Spinal cord (tissue), 10 donors: Measurements from ENCODE around the gene FLNC. TPM values are rescaled to one million over a fixed set of nuclear protein-coding genes. Genes with fewer than 3 reads are reported as not detected.

Experiments used
- DNase-seq, 6 donors: peaks; one replicate each; pipeline versions ENCODE4 v3.0.0 to v3.0.0-alpha.2; 2013 to 2015; ENCODE audit warnings: low spot score in 6 of 6, low read depth in 4 of 6
- H3K27ac ChIP-seq: one replicate; pipeline ENCODE4 v1.5.1; 2013; ENCODE audit warnings: low read depth, low read length, control low read depth
- H3K27me3 ChIP-seq: one replicate; pipeline ENCODE4 v1.6.1; 2013; ENCODE audit warnings: low read length; ENCODE audit not compliant: control insufficient read depth, insufficient read depth
- H3K36me3 ChIP-seq: one replicate; pipeline ENCODE4 v1.6.1; 2013; ENCODE audit warnings: low read length; ENCODE audit not compliant: control insufficient read depth, insufficient read depth
- H3K4me1 ChIP-seq: one replicate; pipeline ENCODE4 v1.6.1; 2013; ENCODE audit warnings: low read length; ENCODE audit not compliant: control insufficient read depth, insufficient read depth
- H3K4me3 ChIP-seq: one replicate; pipeline ENCODE4 v1.5.1; 2013; ENCODE audit warnings: low read depth, low read length, control low read depth
- H3K9me3 ChIP-seq: one replicate; pipeline ENCODE4 v1.6.1; 2013; ENCODE audit warnings: low read length; ENCODE audit not compliant: control insufficient read depth, insufficient read depth
- WGBS: methylation state at CpG from one replicate; pipeline ENCODE4 v1.1.5; 2013; ENCODE audit warnings: missing lambda C conversion rate; ENCODE audit not compliant: insufficient coverage; 5-methylcytosine and 5-hydroxymethylcytosine counted together
- polyA plus RNA-seq, 2 donors: library from polyadenylated mRNA; unstranded; fragments of 120-200 nt; gene quantifications; one replicate each; pipeline ENCODE4 v1.2.1, GENCODE V29; 2013; ENCODE audit not compliant: insufficient read length in 2 of 2
- total RNA-seq, 2 donors: library from RNA; depleted of rRNA in 1 of 2; stranded (reverse); fragments of 120-200 nt in 1 of 2; fragments of >200 nt in 1 of 2; gene quantifications; one replicate each; pipeline versions ENCODE4 v1.2.3 to v1.2.4, GENCODE V29; 2013 to 2014
- donor health status: healthy.

The FLNC gene
- total and polyA plus RNA-seq, 4 donors, result 77.8 to 187 (median 139) TPM

- H3K9me3 ChIP-seq, result no peaks in the 10 kb centered on the region
- no peak overlapping the region for H3K4me3 ChIP-seq
- peaks cover 97% of the 10 kb centered on the region for H3K36me3 ChIP-seq
- H3K27ac ChIP-seq, result no peak overlapping the region
- DNase-seq, result no peak
- H3K4me1 ChIP-seq, result no peaks in the 10 kb centered on the region
- no peaks in the 10 kb centered on the region for H3K27me3 ChIP-seq
- 92% methylated on average over 27 of the region's 31 CpGs for WGBS
These were observed 18.3 kb downstream of the FLNC start for GRCh38 chr7:128848289-128849155.

- 98% methylated on average over 8 of the region's 16 CpGs for WGBS
- Histone ChIP-seq H3K9me3 (no peaks in the 10 kb centered on the region), H3K4me3 (no peak overlapping the region), H3K36me3 (peaks cover 97% of the 10 kb centered on the region), H3K4me1 (no peaks in the 10 kb centered on the region), H3K27ac (no peak overlapping the region), H3K27me3 (no peaks in the 10 kb centered on the region)
- DNase-seq, result no peak
These were observed 18.9 kb downstream of the FLNC start for GRCh38 chr7:128849156-128849515.

- H3K27me3 ChIP-seq, result no peaks in the 10 kb centered on the region
- no peak overlapping the region for H3K4me3 ChIP-seq
- WGBS, result 88% methylated on average over 18 of the region's 18 CpGs
- H3K4me1 ChIP-seq, result no peaks in the 10 kb centered on the region
- H3K36me3 ChIP-seq, result peaks cover 97% of the 10 kb centered on the region
- DNase-seq, result no peak
- H3K9me3 ChIP-seq, result no peaks in the 10 kb centered on the region
- no peak overlapping the region for H3K27ac ChIP-seq
These were observed 19.7 kb downstream of the FLNC start for GRCh38 chr7:128849804-128850490.

DNA sequence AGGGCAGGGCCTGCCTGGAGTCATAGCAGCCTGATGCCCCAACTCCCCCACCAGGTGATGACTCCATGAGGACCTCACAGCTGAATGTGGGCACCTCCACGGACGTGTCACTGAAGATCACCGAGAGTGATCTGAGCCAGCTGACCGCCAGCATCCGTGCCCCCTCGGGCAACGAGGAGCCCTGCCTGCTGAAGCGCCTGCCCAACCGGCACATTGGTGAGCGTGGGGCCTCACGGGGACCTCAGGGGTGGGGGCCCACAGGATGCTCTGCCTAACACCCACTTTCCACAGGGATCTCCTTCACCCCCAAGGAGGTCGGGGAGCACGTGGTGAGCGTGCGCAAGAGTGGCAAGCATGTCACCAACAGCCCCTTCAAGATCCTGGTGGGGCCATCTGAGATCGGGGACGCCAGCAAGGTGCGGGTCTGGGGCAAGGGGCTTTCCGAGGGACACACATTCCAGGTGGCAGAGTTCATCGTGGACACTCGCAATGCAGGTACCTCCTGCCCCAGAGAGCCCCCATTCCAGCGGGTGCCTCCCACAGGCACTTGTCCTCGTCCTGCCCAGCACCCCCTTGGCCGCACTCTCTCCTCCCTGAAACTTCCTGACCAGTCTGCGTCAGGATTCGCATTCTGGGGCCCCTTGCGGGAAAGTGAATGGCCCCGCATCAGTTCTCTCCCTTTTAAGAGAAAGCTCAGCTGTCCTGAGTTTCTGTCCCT, 22.5 kb downstream of the FLNC start:
- Histone ChIP-seq H3K4me3 (no peak overlapping the region), H3K27ac (no peak overlapping the region), H3K4me1 (no peaks in the 10 kb centered on the region), H3K9me3 (no peaks in the 10 kb centered on the region), H3K27me3 (no peaks in the 10 kb centered on the region), H3K36me3 (peaks cover 96% of the 10 kb centered on the region)
- DNase-seq, result no peak
- 87% methylated on average over 28 of the region's 28 CpGs for WGBS

- H3K27me3 ChIP-seq, result no peaks in the 10 kb centered on the region
- DNase-seq, result no peak
- H3K27ac ChIP-seq, result no peak overlapping the region
- H3K9me3 ChIP-seq, result no peaks in the 10 kb centered on the region
- no peaks in the 10 kb centered on the region for H3K4me1 ChIP-seq
- H3K4me3 ChIP-seq, result no peak overlapping the region
- peaks cover 94% of the 10 kb centered on the region for H3K36me3 ChIP-seq
- 94% methylated on average over 22 of the region's 23 CpGs for WGBS
These were observed 23.6 kb downstream of the FLNC start for GRCh38 chr7:128853799-128854198.

DNA sequence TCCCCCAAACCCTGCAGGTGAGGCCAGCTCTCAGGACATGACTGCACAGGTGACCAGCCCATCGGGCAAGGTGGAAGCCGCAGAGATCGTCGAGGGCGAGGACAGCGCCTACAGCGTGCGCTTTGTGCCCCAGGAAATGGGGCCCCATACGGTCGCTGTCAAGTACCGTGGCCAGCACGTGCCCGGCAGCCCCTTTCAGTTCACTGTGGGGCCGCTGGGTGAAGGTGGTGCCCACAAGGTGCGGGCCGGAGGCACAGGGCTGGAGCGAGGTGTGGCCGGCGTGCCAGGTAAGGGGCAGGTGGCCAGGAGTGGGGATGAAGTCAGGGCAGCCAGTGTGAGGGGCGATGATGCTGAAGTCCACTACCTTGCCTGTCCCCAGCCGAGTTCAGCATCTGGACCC, 24.2 kb downstream of the FLNC start:
- Histone ChIP-seq H3K27me3 (no peaks in the 10 kb centered on the region), H3K36me3 (peaks cover 93% of the 10 kb centered on the region), H3K27ac (no peak overlapping the region), H3K4me3 (no peak overlapping the region), H3K4me1 (peaks cover 5% of the 10 kb centered on the region), H3K9me3 (no peaks in the 10 kb centered on the region)
- 92% methylated on average over 21 of the region's 21 CpGs for WGBS
- no peak for DNase-seq

DNA sequence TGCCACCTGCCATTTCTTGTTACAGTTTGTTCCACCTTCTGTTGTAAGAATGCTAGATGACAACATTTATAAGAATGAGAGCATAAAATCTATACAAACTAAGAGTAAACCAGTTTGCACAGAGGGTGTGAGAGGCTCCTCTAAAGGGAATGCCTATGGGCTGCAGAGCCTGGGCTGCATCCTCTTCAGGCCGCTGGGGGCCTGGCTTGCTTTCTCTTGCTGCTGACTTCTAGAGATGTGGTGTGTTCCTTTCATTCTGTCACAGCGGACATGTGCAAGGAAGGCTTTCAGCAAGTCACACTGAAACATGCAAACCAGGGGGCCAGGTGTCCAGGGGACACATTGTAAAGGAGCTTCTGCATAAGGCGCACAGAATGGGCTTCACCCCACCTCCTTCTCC, 25.4 kb downstream of the FLNC start:
- Histone ChIP-seq H3K4me3 (no peak overlapping the region), H3K27ac (no peak overlapping the region), H3K36me3 (peaks cover 86% of the 10 kb centered on the region), H3K9me3 (no peaks in the 10 kb centered on the region), H3K27me3 (no peaks in the 10 kb centered on the region), H3K4me1 (peaks cover 12% of the 10 kb centered on the region)
- 85% methylated on average over 3 of the region's 3 CpGs for WGBS
- DNase-seq, result no peak

- H3K27ac ChIP-seq, result no peak overlapping the region
- H3K27me3 ChIP-seq, result no peaks in the 10 kb centered on the region
- peaks cover 12% of the 10 kb centered on the region for H3K4me1 ChIP-seq
- WGBS, result 82% methylated on average over 7 of the region's 17 CpGs
- DNase-seq, result no peak
- H3K9me3 ChIP-seq, result no peaks in the 10 kb centered on the region
- no peak overlapping the region for H3K4me3 ChIP-seq
- H3K36me3 ChIP-seq, result peaks cover 80% of the 10 kb centered on the region
These were observed 26.0 kb downstream of the FLNC start for GRCh38 chr7:128856001-128856718.
